RWPE2 (cell line): ENCODE data around the gene CCDC187.

ENCODE experiments used
- ATAC-seq: fragments of 200-7000 bp; cut with Tn5 transposase; 3 replicates; pipeline ENCODE4 v1.9.1; 2021; ENCODE audit warnings: low read depth
- DNase-seq: peaks from one replicate; pipeline ENCODE4 v3.0.0-alpha.2; 2020; ENCODE audit warnings: low spot score
- H3K27ac ChIP-seq: fragments of 450-650 bp; 2 replicates; pipeline ENCODE4 v1.5.1; 2017; ENCODE audit warnings: mild to moderate bottlenecking; ENCODE audit not compliant: poor library complexity, severe bottlenecking
- H3K27me3 ChIP-seq: fragments of 250-450 bp; sonication (Bioruptor Pico); 2 replicates; pipeline ENCODE4 v1.5.1; 2021; ENCODE audit warnings: mild to moderate bottlenecking, moderate library complexity; ENCODE audit not compliant: insufficient read depth, poor library complexity, severe bottlenecking
- H3K36me3 ChIP-seq: fragments of 250-450 bp; sonication (Bioruptor Pico); 2 replicates; pipeline ENCODE4 v1.5.1; 2020; ENCODE audit warnings: low read depth, mild to moderate bottlenecking, moderate library complexity
- H3K4me1 ChIP-seq: fragments of 250-450 bp; sonication (Bioruptor Pico); 2 replicates; pipeline ENCODE4 v1.5.1; 2021; ENCODE audit warnings: mild to moderate bottlenecking, moderate library complexity; ENCODE audit not compliant: insufficient read depth, poor library complexity, severe bottlenecking
- H3K4me3 ChIP-seq: fragments of 250-450 bp; sonication (Bioruptor Pico); 2 replicates; pipeline ENCODE4 v1.5.1; 2021; ENCODE audit warnings: mild to moderate bottlenecking, moderate library complexity; ENCODE audit not compliant: severe bottlenecking
- H3K9me3 ChIP-seq: fragments of 250-450 bp; sonication (Bioruptor Pico); 2 replicates; pipeline ENCODE4 v1.5.1; 2021; ENCODE audit warnings: mild to moderate bottlenecking, moderate library complexity; ENCODE audit not compliant: severe bottlenecking
- TF ChIP-seq, protein P1 (sequence below): fragments of 450-650 bp; IDR thresholded peaks from one replicate; pipeline ENCODE4 v1.5.1; 2017; ENCODE audit warnings: mild to moderate bottlenecking, moderate library complexity; ENCODE audit not compliant: poor library complexity, severe bottlenecking

Gene CCDC187

DNA sequence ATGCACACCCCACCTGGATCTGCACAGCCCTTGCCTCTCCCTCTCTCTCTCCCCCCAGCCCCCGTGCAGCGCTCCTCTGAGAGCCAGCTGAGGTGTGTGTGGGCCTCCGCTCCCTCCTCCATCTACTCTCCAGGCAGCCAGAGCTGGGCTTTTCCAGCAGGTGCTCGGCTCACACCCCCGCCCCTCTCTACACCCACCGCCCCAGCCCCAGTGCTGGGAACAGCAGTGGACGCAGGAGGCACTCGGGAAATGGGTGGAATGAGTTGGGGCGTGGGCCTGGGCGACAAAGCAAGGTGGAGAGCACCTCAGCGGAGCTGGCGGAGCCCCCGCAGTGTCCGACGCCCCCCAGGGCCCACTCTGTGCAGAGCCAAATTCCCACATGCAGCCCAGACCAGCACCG lies 85.6 kb downstream of the CCDC187 start:
- Histone ChIP-seq H3K4me3 (no peak overlapping the region), H3K27ac (no peak overlapping the region), H3K4me1 (peaks cover 19% of the 10 kb centered on the region), H3K36me3 (peaks cover 41% of the 10 kb centered on the region), H3K27me3 (no peaks in the 10 kb centered on the region), H3K9me3 (no peaks in the 10 kb centered on the region)
- no peak for DNase-seq
- no peak for ATAC-seq
- TF ChIP-seq, protein P1, sequence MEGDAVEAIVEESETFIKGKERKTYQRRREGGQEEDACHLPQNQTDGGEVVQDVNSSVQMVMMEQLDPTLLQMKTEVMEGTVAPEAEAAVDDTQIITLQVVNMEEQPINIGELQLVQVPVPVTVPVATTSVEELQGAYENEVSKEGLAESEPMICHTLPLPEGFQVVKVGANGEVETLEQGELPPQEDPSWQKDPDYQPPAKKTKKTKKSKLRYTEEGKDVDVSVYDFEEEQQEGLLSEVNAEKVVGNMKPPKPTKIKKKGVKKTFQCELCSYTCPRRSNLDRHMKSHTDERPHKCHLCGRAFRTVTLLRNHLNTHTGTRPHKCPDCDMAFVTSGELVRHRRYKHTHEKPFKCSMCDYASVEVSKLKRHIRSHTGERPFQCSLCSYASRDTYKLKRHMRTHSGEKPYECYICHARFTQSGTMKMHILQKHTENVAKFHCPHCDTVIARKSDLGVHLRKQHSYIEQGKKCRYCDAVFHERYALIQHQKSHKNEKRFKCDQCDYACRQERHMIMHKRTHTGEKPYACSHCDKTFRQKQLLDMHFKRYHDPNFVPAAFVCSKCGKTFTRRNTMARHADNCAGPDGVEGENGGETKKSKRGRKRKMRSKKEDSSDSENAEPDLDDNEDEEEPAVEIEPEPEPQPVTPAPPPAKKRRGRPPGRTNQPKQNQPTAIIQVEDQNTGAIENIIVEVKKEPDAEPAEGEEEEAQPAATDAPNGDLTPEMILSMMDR = no peak

DNA sequence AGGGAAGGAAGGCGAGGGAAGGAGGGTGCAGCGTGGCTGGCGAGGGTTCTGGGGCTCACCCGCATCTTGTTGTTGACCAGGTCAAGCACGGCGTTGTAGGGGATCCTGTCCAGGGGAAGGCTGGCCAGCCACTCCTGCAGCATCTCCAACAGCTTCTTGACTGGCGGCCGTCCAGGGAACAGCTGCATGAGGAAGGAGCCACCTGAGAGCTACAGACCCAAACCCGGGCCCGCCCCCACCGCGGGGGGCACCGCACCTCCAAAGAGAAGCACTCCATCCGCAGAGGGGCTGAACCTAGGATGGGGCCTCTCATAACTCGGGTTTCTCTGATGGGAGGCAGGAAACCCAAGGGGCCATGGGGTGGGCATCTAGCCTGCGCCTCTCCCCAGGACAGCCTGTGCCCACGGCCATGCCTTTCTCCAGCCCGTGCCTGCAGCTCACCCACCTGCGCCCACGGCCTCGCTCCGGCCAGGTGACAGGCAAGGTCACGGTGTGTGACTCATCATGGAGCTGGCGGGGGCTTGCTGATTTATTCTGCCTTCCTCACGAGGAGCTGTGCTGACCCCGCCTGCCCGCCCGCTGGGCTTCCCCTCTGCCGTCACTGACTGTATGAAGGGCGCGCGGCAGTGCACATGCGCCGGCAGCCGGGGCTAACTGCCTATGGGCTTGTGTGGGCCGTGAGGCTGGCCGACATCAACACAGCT lies 87.2 kb downstream of the CCDC187 start:
- Histone ChIP-seq H3K27ac (no peak overlapping the region), H3K36me3 (peaks cover 41% of the 10 kb centered on the region), H3K4me1 (peaks cover 19% of the 10 kb centered on the region), H3K4me3 (no peak overlapping the region), H3K9me3 (no peaks in the 10 kb centered on the region), H3K27me3 (no peaks in the 10 kb centered on the region)
- TF ChIP-seq, protein P1 = no peak
- ATAC-seq (no peak), DNase-seq (no peak)

DNA sequence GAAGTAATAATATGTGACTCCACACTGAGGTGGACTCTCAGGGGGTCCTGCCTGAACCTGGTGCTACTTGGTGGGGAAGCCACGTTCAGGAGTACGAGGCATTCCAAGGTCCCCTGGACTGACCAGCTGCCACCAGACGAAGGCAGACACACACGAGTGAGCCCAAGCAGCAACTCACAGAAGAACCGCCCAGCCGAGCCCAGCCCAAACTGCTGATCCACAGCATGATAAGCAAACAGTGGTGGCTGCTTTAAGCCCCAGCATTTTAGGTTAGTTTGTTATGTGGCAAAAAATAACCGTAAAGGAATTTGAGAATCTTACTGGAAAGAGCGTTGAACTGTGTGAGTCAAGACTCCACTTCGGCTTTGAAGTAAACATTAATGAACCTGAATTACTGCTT lies 90.2 kb downstream of the CCDC187 start:
- no peak for DNase-seq
- H3K27ac ChIP-seq = no peak overlapping the region
- H3K4me1 ChIP-seq = no peaks in the 10 kb centered on the region
- no peaks in the 10 kb centered on the region for H3K27me3 ChIP-seq
- peaks cover 39% of the 10 kb centered on the region for H3K36me3 ChIP-seq
- TF ChIP-seq, protein P1 = no peak
- no peak overlapping the region for H3K4me3 ChIP-seq
- no peaks in the 10 kb centered on the region for H3K9me3 ChIP-seq
- ATAC-seq = no peak

DNA sequence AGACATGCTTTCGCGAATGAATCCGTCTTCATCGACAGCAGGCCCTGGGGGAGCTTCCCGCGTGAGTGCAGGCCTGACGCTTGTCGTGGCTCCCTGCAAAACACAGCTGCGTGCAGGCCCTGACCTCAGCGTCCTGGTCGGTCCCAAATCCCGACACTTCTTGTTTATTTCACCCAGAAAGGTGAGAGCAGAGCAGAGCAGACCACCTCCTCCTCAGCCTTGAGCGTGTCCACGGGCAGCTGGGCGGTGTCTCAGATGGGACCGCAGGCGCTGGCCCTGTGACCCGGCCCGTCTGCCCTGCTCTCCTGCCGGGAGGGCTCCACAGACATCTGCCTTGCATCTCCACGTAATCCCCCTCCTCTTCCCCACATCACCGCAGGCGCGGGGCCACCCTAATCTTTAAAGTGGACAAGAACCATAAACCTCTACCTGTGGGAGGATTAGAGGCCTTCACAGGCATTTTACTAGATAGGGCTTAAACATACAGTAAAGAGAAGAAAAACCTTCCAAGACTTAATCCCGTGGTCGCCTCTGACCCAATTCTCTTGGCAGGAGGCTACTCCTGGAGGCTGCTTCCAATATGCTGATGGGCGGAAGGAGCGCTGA lies 91.4 kb downstream of the CCDC187 start:
- H3K4me3 ChIP-seq = no peak overlapping the region
- peaks cover 33% of the 10 kb centered on the region for H3K36me3 ChIP-seq

More for the DNA sequence above, 91.4 kb downstream of the CCDC187 start:
- ATAC-seq (no peak), DNase-seq (no peak)
- Histone ChIP-seq H3K27ac (no peak overlapping the region), H3K27me3 (no peaks in the 10 kb centered on the region), H3K9me3 (no peaks in the 10 kb centered on the region), H3K4me1 (no peaks in the 10 kb centered on the region)
- TF ChIP-seq, protein P1 = no peak
